Measurements from ENCODE around the gene NAPG. TPM values are rescaled to one million over a fixed set of nuclear protein-coding genes. Genes with fewer than 3 reads are reported as not detected.

The NAPG gene
- total RNA-seq, 4 donors from 2014 or later, result 47.5 to 56.4 (median 53.1) TPM

- no peak overlapping the region for H3K27ac ChIP-seq
Observed at GRCh38 chr18:10481831-10482230, 44.0 kb upstream of the NAPG start.

GRCh38 chr18:10482363-10482984 lies 43.4 kb upstream of the NAPG start:
- intact Hi-C loops (cut with DNase I), result no loop called here
- Histone ChIP-seq H3K4me1 (no peaks in the 10 kb centered on the region), H3K27ac (no peak overlapping the region), H3K27me3 (no peaks in the 10 kb centered on the region), H3K4me3 (replicated peaks in 1 of 3) (no peak overlapping the region), H3K9me3 (no peaks in the 10 kb centered on the region), H3K36me3 (peaks cover 0 to 3% of the 10 kb centered on the region in 2 donors)
- WGBS, 2 donors, result 95 to 99% methylated on average over 11 of the region's 11 CpGs
- TF ChIP-seq POLR2A (IDR thresholded peaks at IDR 0.05) (no peak), CTCF (IDR thresholded peaks at IDR 0.05) (no peak)
- no peak for DNase-seq

More at GRCh38 chr18:10481831-10482230, 44.0 kb upstream of the NAPG start:
- no peaks in the 10 kb centered on the region for H3K27me3 ChIP-seq
- TF ChIP-seq POLR2A (IDR thresholded peaks at IDR 0.05) (no peak), CTCF (IDR thresholded peaks at IDR 0.05) (no peak)
- 74 to 82% methylated on average over 9 of the region's 9 CpGs for whole genome bisulfite sequencing, 2 donors
- peaks cover 0 to 3% of the 10 kb centered on the region in 2 donors for H3K36me3 ChIP-seq
- H3K4me1 ChIP-seq, result no peaks in the 10 kb centered on the region
- intact Hi-C loops (cut with DNase I), result no loop called here
- H3K9me3 ChIP-seq, result no peaks in the 10 kb centered on the region
- H3K4me3 ChIP-seq (replicated peaks in 1 of 3), result no peak overlapping the region
- DNase-seq, result no peak

- no peak for DNase-seq
- Histone ChIP-seq H3K9me3 (no peaks in the 10 kb centered on the region), H3K27ac (no peak overlapping the region), H3K27me3 (no peaks in the 10 kb centered on the region), H3K4me3 (replicated peaks in 1 of 3) (no peak overlapping the region), H3K36me3 (peaks cover 0 to 3% of the 10 kb centered on the region in 2 donors), H3K4me1 (no peaks in the 10 kb centered on the region)
- 84 to 91% methylated on average over 15 to 19 of the region's 20 CpGs for WGBS, 2 donors
- intact Hi-C loops (cut with DNase I), result no loop called here
- no peak for TF ChIP-seq CTCF (IDR thresholded peaks at IDR 0.05)
- TF ChIP-seq POLR2A (IDR thresholded peaks at IDR 0.05), result no peak
Observed at GRCh38 chr18:10482985-10483949, 42.6 kb upstream of the NAPG start.

DNA sequence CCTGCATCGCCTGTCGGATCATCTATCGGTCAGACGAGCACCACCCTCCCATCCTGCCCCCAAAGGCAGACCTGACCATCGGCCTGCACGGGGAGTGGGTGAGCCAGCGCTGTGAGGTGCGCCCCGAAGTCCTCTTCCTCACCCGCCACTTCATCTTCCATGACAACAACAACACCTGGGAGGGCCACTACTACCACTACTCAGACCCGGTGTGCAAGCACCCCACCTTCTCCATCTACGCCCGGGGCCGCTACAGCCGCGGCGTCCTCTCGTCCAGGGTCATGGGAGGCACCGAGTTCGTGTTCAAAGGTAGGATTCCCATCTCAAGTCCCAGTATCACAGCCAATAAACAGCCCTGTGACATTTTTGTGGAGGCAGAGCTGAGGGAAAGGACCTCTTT lies 40.4 kb upstream of the NAPG start:
- Histone ChIP-seq H3K27ac (no peak overlapping the region), H3K27me3 (no peaks in the 10 kb centered on the region), H3K9me3 (no peaks in the 10 kb centered on the region), H3K36me3 (peaks cover 0 to 3% of the 10 kb centered on the region in 2 donors), H3K4me3 (replicated peaks in 1 of 3) (no peak overlapping the region), H3K4me1 (no peaks in the 10 kb centered on the region)
- WGBS, 2 donors, result 95 to 98% methylated on average over 20 of the region's 20 CpGs
- TF ChIP-seq POLR2A (IDR thresholded peaks at IDR 0.05), result no peak
- no peak for TF ChIP-seq CTCF (IDR thresholded peaks at IDR 0.05)
- DNase-seq, result no peak
- intact Hi-C loops (cut with DNase I), result no loop called here

DNA sequence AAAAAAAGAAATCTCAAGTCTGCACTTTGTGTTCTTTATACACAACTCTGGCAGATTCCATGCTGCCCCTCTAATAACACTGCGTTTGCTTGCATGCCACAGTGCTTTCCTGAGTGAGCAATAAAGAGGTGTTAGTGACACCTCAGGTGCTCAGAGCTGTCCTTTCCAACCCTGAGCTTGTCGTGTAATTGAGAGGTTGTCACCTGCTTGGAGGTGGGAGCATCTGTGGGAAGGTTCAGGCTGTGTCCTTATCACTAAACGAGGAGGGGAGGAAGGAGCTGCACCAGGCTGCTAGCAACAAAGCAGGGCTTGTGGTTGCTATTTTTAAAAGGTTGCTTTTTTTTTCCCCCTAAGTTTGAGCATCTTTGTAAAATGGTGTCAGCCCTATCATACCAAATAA lies 39.5 kb upstream of the NAPG start:
- intact Hi-C loops (cut with DNase I), result no loop called here
- DNase-seq, result no peak
- no peak overlapping the region for H3K4me3 ChIP-seq (replicated peaks in 1 of 3)
- H3K27ac ChIP-seq, result no peak overlapping the region
- H3K36me3 ChIP-seq, result peaks cover 0 to 3% of the 10 kb centered on the region in 2 donors
- WGBS, 2 donors, result 55 to 58% methylated on average over 3 of the region's 3 CpGs
- H3K4me1 ChIP-seq, result no peaks in the 10 kb centered on the region
- no peaks in the 10 kb centered on the region for H3K27me3 ChIP-seq
- H3K9me3 ChIP-seq, result no peaks in the 10 kb centered on the region
- TF ChIP-seq POLR2A (IDR thresholded peaks at IDR 0.05) (no peak), CTCF (IDR thresholded peaks at IDR 0.05) (no peak)
